ENCODE data around the gene MYO1B.

Gene MYO1B

DNA sequence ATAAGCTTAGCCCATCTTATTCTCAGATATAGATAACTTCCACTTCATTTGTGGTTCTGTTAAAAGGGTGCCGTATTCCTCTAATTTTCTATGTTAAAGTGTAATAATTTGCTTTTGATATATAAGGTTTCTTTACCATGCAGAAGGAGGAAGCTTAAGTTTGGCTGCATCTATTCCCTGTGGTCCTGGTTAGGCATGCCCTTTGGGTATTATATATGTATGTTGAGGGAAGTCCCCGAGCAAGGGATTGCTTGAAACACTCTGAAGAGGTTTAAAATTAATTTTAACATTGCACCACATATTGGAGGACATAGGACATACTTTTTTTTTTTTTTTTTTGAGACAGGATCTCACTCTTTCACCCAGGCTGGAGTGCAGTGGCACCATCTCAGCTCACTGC, 16.9 kb upstream of the MYO1B start:
- DNase-seq = no peak

DNA sequence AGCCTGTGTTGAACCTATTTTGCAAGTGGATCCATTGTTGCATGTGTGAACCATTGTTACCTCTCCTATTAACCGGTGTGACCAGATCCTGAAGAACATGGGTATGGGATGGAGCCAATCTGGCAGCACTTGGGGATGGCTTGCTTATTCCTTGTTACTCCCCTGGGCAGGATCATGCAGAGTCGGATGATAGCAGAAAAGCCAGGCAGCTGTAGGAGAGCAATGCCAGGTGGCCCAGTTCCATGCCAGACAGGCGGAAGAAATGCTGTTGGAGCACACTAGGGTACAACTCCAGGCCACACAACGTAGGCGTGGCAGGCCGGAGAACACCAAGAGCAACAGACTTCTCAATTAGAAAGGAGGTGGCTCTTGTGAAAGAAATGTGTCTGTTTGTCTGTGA, 16.3 kb upstream of the MYO1B start:
- no peak for DNase-seq

DNA sequence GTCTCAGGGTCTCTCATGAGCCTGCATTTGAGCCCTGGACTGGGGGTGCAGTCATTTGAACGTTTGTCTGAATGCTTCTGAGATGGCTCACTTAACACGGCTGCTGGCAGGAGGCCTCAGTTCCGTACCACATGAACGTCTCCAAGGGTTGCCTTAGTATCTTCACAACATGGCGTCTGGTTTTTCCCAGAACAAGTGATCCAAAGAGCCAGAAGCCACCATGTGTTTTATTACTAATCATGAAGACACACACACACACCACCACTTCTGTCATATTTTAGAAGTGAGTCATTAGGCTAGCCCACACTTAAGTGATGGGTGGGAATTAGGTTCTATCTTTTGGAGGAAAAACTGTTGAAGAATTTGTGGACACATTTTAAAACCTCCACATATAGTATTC, 15.0 kb upstream of the MYO1B start:
- peak; percentile 92 for DNase-seq

DNA sequence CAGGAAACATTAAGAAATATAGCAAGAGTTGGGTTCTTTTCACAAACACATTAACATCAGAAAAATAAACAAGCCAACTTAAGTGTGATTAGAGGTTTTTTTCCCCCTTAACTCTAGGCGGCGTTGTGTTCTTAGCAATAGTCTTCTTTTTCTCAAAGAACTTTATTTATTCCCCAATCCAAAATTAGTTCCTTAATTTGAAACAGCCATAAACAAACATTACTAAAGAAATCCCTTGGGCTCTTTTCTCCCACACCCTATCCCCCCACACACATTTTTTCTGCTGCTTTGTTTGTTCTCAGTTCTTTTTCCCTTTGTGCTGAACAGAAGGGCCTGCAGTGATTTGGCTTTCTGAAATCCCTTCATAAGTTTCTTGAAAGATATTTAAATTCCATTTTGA, 13.2 kb upstream of the MYO1B start:
- DNase-seq = peak; percentile 58

DNA sequence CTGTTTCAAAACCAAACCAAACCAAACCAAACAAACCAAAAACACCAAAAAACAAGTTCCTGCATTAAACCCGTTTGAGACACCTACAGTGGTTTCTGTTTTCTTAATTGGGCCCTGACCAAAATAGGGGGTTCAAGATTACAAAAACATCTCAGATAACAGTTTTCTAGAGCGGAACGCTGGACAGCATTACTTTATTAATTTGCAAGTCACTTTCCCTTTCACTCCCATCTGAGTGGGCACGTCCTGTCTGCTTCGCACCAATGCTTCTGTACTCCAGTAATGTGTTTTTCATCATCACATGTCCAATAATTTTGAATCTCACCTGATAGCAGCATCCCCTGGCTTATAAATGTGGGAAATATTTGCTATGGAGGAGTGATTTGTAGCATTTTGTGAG, 11.7 kb upstream of the MYO1B start:
- no peak for DNase-seq

DNA sequence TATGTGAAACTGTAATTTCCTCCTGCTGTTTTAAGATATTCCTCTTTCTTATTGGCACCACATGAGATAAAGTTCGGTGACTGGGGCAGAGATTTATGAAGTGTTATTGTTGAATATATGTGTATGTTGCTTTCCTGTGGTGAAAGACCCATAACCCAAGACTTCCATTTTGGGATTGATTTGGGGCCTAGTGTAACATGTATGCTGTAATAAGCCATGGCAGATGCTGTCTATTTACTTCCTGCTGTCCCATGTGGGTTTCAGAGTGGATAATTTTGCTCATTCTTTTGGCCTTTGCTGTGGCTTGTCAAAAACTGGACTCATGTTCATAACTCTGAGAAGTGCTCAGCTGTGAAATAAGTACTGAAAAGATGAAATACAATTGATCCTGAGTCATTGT, 10.8 kb upstream of the MYO1B start:
- DNase-seq = no peak

DNA sequence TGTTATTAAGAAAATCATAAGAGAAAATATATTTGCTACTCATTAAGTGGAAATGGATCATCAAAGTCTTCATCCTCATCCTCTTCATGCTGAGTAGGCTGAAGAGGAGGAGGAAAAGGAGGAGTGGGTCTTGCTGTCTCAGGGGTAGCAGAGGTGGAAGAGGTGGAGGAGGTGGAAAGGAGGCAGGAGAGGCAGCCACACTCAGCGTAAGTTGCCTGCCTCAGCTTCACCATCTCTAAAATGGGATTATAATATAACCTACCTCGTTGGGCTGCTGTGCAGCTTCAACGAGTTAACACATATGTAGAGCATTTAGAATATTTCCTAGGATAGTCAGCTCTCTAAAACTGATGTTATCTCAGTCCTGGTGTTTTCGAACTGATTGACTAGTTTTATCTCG, 4.3 kb upstream of the MYO1B start:
- DNase-seq = no peak

DNA sequence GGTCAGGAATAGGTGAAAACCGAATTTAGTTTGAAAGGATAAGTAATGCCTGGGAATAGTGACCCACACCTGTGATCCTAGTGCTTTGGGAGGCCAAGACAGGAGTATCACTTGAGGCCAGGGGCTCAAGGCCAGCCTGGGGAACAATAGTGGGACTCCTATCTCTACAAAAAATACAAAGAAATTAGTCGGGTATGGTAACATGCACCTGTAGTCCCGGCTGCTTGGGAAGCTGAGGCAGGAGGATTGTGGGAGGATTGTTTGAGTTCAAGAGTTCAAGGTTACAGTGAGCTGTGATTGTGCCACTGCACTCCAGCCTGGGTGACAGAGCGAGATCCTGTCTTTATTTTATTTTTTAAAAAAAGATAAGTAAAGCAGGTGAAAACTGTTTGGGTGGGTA, 3.8 kb upstream of the MYO1B start:
- DNase-seq = no peak

DNA sequence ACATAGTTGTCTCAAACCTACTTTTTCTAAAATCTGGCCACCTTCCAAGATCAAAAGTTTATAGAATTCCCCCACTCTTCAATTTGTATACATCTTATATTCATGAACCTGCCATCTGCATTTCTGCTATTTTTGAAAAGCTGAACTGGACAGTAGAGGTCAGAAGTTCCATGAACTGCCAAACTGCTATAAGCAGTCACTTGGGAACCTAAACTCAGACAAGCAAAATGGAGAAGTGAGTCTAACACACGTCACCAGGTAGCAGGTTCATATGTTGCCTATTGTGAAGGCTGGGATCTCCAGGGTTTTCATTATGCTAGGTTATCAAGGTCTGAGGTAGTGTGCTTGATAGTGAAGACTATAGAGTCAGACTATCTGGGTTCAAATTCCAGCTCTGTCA, 2.0 kb upstream of the MYO1B start:
- DNase-seq = no peak

DNA sequence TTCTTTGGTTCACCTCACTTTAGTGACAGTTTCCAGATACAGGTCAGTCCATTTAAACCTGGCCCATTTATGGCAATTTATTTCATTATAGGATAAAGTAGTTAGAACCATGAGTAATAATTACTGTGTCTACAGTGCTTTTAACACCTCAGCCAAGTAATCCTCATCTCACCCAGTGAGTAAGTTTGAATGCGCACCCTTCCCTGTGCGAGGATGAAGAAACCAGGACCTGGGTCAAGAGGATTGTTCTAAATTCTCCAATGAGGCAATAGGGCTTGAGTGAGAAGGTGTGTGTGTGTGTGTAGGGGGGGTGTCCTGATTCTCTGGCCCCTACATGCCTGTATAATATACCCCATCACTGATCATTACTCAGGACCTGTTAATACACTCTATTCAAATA, 854 bp upstream of the MYO1B start:
- no peak for DNase-seq

DNA sequence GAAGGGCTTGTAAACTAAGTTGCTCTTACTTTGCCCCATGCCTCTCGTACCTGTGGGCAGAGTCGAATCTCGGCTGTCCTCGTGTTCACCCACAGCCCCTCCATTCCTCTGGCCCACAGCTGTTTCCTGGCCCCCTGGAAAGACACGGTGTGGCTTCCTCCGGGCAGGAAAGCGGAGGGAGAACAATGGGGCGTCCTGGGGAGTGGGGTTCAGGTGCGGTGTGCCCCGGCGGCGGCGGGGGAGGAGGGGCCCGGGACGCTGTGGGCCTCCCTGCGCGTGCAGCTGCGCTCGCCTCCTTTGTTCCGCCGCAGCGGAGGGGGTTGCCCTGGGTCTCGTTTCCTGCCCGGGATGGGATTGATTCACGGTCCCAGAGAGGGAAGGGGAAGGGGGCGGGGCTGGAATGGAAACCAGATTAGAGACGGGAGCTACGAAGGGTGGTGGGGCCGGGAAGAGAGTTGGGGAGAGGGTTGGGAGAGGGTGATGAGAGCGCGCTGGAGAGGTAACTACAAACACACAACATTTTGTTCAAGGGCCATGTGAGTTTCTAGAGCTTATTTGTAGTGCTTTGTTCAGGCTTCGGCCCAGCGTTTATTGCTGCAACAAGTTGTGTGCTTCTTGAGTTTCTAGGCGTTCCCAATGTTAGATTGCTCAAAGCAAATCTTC, 796 bp downstream of the MYO1B start:
- peak; percentile 52 for DNase-seq

DNA sequence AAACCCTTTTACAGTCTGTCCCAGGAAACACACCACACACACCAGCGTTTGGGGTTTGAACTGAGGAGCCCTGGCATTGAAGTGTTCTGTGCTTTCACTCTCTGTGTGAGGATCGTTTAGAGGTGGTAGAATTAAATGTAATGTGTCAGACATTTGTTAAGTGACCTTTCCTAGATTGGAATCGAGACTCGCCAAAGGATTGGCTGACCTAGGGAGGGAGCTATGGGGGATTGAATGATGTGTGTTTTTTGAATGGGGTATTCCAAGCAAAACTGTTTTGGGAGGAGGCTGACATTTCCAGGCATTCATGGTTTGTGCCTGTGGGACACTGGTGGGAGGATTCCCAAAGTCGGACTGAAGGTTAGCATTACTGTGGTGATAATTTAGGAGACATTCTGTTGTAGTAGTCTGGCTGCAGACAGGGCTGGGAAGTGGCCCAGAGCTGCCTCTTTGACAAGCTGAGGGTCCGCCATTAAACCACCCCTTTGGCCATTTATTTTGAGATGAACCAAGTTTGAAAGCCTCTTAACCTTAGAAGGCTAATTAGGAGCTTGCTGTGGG, 1.7 kb downstream of the MYO1B start:
- DNase-seq = no peak

DNA sequence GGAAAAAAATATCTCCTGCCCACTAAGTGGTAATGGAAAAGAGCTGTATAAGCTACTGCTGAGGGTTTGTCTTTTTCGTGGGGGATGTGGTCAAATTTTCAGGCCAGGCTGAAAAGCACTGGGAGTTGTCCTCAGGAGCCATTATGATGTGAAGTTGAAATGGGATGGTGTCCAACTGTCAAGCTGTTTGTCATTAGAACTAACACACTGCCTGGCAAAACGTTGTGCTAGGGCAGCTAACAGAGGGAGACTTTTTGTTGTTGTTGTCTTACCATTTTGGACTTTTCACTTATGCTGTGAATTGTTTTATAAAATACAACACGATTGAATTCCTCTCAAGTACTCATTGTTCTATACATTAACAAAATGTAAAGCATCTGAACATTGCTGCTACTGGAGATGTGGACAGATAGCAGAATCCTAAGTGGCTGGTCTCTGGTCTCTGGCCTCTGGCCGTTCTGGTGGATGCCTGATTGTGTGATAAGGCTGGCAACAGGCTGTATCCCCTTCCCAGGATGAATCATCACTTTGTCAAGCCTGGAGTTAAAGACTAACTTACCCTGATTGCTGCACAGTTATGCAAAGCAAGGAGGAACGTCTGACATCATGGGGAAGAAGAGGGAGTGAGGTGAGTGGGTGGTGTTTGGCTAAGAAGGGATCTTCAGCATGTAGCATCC, 2.3 kb downstream of the MYO1B start:
- peak; percentile 90 for DNase-seq

DNA sequence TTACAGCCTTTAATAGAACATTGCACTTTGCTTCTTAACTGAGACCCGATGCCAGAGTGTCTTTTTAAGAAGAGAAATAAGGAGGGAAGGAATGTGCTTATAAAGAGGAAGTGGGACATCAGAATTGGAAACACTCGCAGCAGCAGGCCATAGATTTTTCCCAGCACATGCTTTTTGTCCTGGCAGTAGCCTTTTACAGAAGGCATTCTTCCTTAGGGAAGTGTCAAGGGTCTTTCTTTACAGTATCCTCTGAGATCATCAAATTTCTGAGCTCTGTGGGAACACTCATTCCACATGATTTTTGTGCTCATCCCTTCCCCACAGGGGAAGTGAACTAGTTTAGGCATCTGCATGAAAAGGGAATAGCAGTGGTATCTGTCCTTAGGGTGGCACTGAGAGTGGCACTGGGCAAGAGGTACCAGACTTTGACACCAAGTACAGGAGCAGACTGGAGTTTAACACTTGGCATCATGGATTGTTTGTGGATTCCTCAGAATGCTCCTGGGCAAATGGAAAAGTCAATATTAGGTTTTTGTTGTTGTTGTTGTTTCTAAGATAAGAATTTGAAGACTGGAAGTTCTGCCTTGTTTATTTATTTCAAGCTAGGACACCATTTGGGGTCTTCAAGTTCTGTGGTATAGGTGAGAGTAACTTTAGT, 4.1 kb downstream of the MYO1B start:
- DNase-seq = no peak

DNA sequence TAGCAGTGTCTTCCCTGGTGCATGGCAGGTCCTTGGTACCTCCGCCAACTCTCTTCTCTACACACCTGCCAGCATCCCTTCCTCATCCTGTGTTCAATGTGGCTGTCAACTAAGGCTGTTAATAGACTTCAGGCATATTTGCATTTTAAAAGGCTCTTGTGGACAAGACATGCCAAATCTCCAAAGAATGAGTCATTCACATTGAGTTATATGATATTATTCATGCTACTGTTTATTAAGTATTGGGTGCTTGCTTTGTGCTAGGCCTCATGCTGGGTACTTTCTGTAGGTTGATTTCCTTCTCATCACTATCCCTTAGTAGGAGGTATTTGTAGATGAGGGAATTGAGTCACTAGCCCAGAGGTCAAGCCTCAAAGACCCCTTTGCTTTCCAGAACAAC, 5.2 kb downstream of the MYO1B start:
- DNase-seq = no peak

DNA sequence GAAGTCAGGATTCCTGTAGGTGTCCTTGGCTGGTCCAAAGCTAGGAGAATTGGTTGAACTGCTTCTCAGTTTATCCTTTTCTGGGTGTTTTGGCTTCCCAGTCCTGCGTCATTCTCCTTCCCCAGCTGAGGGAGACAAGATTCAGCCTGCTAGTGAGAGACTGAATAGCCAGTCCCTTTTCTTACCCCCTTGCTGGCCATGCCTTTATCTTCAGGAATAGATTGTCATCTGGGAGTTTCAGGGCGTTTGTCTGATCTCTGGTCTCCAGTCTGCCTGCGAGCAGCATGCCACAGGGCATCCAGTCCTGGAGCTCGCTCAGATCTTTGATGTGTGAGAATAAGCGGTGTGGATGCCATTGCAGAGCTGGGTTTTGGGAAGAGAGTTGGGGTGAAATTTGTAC, 5.8 kb downstream of the MYO1B start:
- DNase-seq = no peak

DNA sequence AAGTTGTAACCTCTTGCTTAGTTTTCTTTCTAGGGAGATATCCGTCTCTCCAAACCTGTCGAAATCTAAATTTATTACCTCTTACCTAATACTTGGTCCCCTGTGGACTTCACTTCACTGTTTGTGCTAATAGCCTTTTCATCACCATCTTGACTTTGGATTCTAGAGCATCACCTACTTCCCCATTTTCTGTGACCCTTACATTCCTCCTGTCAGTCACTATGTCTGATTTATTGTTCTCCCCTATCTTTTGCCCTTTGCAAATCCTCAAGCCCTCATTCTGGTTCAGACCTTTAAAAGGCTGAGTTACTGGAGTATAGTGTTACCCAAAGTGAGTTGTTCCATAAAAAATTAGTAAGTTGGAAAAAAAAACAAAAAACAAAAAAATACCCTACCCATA, 7.5 kb downstream of the MYO1B start:
- DNase-seq = no peak

DNA sequence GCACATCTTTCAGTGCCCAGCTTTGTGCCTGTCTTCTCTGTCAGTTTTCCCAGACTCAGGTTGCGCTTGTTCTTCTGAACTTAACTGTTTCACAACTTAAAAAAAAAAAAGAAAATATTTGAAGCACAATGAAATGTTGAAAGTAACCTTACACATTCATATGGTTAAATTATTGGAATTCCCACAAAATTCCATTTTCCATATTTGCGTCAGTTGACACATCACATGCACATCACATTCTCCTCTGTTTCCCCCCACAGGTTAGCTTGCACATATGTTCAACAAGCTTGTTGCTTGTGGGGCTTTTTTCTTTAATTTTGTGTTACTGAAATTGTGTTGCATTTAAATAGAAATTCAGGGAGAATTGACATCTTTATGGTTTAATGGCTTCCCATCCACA, 8.3 kb downstream of the MYO1B start:
- no peak for DNase-seq

DNA sequence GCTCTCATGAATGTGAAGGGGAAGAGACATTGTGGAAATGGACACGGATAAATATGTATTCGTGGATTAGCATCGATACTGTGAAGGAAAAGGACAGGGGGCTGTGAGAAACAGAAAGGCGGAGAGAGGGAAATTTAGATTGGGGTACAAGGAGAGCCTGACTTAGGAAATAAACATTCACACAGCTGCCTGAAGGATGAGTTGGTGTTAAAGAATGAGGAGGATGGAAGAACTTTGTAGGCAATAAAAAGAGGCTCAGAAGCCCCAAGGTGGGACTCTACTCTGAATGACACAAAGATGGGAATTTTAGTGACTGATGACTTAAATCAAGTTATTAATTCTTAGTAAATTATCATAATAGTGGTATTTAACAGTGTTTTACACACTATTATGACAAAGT, 10.1 kb downstream of the MYO1B start:
- no peak for DNase-seq

DNA sequence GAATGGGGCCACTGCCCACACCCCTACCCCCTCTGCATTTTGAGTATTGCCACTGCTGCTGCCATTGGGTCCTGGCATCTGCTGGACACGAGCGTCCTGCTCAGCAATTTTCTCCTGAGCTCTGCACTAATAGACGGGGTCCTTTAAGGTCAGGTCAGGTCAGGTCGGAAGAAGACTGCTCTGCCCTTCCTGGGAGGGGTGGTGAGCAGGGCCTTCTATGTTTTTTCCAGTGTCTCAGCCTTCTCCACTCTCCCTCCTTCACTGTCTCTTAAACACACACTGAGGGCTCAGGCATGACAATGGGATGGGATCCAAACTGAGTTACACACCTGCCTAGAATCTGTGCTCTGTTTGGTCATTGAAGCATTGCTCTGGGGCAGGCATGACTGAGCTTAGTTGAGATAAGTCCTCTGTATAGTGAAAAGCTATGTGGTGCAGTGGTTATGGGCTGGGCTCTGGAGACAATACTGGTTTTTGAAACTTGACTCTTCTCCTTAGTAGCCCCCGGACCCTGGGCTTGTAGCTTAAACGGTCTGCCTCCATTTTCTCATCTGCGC, 10.6 kb downstream of the MYO1B start:
- DNase-seq = peak; percentile 59

DNA sequence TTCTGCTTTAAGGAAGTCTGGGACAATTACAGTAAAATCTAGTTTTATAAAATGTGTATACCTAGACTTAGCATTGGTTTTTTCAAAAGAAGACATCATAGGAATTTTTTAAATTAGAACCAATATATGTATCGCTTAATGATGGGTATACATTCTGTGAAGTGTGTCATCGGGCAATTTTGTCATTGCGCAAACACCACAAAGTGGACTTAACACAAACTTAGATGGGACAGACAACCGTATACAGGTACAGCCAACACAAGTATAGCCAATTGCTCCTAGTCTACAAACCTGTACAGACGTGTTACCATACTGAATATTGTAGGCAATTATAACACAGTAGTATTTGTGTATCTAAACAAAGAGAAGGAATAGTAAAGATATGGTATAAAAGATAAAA, 12.7 kb downstream of the MYO1B start:
- no peak for DNase-seq

DNA sequence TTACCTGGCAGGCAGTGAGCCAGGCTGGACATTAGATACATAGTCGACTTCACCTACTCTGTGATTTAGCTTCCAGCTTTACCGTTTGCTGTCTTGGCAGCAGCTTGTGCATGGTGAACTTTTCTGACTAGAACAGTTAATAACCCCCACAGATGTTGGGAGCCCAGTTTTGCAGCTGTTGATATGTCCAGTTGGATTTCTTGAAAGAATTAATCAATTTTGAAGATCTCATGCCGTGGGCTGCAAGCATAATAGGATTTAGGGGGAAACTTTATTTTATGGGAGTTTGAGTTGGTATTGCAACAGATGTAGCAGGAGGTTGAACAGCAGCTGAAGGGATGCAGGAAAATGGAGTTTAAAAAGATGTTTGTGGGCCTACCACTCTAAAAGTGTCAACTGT, 13.8 kb downstream of the MYO1B start:
- no peak for DNase-seq

DNA sequence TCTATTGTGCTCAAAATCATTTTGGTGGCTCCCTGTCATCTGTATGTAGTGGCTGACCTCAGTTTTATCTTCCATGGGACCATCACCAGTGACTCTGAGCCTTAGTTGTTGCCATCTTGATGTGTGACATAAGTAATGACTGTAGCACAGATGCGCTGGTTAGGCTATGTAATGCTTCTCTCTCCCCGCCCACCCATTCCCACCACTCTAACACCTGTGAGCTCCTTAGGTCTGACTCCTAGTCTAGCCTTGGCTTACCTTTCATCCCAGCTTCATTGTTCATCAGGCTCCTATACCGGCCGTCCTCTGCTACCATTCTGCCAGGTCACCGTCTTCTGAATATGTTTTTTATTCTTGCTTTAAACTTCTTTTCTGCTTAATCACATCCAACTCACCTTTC, 17.2 kb downstream of the MYO1B start:
- DNase-seq = no peak

DNA sequence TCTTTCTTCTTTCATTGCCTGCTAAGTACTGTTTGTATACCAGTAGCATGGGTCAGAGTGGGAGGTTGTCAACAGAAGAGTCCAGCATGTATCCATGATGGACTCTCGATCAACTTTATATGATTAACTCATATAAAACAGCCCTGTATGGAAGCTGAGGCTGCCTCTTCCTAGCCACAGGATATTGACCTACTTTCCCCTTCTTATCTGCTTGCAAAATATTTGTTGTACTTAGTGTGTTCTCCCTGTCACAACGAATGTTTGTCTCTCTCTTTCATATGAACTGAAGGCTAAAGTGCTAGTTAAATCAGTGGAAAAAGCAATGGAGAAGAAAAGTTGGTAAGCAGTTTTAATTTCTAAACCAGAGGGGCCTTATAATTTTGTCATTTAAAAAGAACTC, 17.8 kb downstream of the MYO1B start:
- no peak for DNase-seq
